Islet of Langerhans (tissue), 1 donor: ENCODE data around the gene EVX2.

Source experiments
- FAIRE-seq: peaks from one replicate; lab custom pipeline; 2011; peaks lifted over from hg19 to GRCh38; lab: Jason Lieb, UNC

Gene EVX2

GRCh38 chr2:176083796-176084261 is at the start of gene EVX2:
TSS of gene EVX2 (minus strand) at chr2:176083962. CDS start at chr2:176083776, 186 bp downstream.
- no peak for FAIRE-seq

DNA sequence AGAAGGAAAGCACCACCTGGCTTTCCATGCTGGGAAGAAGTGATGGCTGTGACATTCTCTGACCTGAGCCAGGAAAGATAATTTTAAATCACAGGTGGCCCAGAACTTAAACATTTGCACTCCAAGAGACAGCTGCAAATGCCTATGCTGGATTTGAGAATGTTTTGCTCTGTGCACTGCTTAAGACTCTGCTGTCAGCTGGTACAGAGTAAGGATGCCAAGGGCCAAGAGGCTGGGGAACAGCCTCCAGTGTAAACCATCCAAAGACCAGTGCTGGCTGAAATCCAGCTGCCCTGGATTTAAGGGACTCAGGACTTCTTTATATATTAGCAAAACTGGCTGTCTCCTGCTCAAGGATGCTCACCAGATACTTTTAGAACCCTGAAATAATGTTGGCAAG is 49.6 kb upstream of the EVX2 start:
- no peak for FAIRE-seq

DNA sequence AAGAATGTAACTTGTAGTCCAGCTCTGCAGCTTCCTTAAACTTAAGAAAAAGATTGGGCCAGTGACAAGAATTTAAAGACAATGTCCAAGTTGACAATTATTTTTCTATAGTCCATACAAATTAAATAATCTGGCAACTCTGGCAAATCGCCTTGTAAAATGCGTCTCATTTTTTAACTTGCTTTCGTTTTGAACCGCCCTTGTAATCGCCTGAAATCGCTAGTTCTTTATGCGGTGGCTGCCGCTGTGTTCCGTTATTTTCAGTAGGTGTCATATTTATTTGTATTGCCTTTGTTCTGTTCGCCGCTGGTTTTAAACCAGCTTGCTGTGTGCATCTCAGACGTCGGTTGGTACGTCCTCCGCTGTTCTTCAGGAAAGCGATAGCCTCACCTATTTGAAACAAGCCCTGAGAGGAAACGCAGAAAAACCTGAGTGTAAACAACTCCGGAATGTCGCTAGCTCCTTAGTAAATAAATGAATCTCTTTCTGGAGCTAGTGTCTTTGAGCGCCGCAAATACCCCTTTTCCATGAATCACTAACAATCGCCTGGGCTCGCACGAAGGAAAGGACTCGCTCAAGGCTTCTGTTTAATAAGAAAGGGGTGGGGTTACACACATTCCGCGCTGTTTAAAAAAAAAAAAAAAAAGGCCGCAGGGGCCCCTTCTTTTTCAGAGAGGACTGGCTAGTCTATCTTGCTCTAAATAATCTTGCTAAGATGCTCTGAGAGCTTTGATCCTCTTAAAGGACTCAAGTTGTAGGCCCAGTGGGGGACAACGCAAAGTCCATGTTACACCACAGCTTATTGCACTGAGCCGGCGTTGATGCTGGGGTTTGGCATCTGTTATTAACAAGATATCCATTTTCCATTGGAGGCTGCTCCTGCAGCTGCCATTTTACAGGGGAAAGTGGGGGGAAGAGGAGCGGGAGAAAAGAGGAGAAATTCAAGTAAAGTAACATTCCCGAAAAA is 48.7 kb upstream of the EVX2 start:
- no peak for FAIRE-seq

DNA sequence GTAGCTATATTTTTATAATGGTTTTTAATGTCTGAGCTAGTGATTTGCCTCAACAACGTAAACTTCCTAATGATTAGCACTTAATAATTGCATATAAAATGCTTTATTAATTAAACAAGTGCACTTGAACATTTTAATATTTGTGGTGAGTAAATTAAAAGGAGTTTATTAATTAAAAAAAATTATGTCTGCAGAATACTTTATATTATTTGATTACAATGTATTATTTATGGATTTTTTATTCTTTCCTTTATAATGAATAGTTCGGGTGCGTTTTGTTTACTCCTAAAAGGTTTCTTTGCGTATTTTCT is 48.0 kb upstream of the EVX2 start:
- peak; percentile 45 for FAIRE-seq

- no peak for FAIRE-seq
Observed at GRCh38 chr2:176130957-176131847, 47.4 kb upstream of the EVX2 start.

GRCh38 chr2:176130147-176130956 is 46.6 kb upstream of the EVX2 start:
- no peak for FAIRE-seq

- no peak for FAIRE-seq
Observed at GRCh38 chr2:176129813-176130146, 46.0 kb upstream of the EVX2 start.

GRCh38 chr2:176128982-176129796 is 45.4 kb upstream of the EVX2 start, which contains the start of gene HOXD8:
TSS of gene HOXD8 (plus strand) at chr2:176129705. CDS start at chr2:176130367, 662 bp downstream.
- no peak for FAIRE-seq

- FAIRE-seq, result no peak
Observed at GRCh38 chr2:176128172-176128981, 44.6 kb upstream of the EVX2 start.

DNA sequence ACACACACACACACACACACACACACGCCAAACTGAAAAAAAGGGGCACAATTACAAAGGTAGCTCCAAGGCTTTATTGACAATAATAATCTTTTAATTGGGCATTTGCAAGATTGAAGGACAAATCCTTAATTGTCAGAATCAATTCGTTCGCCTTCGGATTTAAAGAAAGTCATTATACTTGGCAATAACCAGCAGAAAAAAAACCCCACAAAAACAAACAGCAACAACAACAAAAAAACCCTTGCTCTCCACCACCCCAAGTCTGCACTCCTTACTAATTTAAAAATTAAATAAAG is 44.0 kb upstream of the EVX2 start:
- FAIRE-seq, result no peak

- FAIRE-seq, result peak; percentile 99
Observed at GRCh38 chr2:176126929-176127773, 43.4 kb upstream of the EVX2 start.

DNA sequence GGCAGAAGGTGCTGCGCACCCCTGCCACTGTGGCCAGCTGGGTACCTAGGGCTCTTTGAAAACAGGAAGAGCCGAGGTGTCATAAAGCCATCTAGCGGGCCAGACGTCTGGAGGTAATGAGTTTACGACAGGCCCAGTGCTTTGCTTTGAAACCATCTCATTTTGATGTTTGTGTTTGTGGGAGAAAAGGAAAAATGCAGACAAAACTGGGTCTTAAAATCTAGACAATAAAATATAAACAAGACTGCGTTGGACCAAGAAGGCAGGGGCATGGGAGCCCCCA is 42.0 kb upstream of the EVX2 start:
- no peak for FAIRE-seq

GRCh38 chr2:176124947-176125771 is 41.4 kb upstream of the EVX2 start:
- no peak for FAIRE-seq

DNA sequence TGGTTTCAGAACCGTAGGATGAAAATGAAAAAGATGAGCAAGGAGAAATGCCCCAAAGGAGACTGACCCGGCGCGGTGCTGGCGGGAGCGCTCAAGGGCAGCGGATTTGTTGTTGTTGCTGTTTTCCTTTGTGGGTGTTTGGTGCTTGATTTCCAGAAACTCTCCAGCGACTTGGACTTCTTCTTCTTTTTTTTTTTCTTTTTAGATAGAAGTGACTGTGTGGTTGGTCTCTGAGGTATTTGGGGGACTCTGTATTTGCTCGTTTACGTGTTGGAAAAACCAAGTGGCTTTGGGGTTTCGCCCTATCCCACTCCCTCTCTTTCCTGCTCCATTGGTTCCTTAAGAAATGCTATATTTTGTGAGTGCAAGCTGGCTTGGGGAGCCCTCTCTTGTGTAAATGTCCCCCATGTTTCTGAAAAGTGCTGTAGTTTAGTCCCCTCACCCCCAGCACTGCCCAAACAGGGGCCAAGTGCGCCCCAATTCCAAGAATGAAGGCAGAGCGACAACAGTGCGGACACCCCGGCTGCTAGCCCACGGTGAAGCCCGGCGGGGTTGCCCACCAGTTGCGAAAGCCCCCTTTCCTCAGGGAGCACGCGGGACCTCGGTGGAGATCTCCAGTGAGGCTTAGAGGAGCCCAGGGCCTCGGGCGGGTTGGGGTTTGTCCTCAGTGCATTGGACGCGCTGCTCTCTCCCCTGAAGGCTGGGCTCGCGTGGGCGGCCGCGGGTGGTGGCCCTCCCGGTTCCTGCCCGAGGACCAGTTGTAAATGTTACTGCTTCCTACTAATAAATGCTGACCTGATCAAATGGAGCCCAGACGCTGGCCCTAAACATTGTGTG is 40.6 kb upstream of the EVX2 start:
- FAIRE-seq, result no peak

DNA sequence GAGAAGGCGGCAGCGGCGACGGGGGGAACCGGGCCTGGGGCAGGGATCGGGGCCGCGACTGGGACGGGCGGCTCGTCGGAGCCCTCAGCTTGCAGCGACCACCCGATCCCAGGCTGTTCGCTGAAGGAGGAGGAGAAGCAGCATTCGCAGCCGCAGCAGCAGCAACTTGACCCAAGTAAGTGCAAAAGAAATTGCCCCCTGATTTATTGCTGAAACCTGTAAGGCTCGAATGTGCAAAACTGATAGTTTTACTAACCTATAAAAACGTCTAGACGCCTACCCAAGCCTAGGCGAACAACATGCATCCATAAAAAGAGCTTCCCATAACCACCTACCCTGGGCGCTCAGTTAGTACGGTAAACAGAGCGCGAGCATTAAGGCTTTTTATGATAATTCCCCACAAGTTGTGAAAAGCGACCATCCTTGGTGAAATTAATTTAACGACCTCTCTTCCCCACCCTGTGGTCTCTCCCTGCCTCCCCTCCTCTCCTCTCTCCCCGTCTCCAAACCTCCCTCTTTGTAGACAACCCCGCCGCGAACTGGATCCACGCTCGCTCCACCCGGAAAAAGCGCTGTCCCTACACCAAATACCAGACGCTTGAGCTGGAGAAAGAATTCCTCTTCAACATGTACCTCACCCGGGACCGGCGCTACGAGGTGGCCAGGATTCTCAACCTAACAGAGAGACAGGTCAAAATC is 39.8 kb upstream of the EVX2 start:
- no peak for FAIRE-seq

DNA sequence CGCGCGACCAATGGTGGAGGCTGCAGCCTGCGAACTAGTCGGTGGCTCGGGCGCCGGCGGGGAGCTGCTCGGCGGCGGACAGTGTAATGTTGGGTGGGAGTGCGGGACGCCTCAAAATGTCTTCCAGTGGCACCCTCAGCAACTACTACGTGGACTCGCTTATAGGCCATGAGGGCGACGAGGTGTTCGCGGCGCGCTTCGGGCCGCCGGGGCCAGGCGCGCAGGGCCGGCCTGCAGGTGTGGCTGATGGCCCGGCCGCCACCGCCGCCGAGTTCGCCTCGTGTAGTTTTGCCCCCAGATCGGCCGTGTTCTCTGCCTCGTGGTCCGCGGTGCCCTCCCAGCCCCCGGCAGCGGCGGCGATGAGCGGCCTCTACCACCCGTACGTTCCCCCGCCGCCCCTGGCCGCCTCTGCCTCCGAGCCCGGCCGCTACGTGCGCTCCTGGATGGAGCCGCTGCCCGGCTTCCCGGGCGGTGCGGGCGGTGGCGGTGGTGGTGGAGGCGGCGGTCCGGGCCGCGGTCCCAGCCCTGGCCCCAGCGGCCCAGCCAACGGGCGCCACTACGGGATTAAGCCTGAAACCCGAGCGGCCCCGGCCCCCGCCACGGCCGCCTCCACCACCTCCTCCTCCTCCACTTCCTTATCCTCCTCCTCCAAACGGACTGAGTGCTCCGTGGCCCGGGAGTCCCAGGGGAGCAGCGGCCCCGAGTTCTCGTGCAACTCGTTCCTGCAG is 39.1 kb upstream of the EVX2 start, which contains the start of gene HOXD9:
Gene HOXD9 (plus strand): TSS at position 37 of the 728 bp plus-strand sequence. CDS start 50 bp downstream, at position 87.
- FAIRE-seq, result no peak
